ENCODE measurements around the gene ADORA2B.
"Not testable (repeated sequence)": the region's sequence is repeated elsewhere in the genome, so short reads cannot be mapped to it uniquely, and the experiment has no call there.

ADORA2B gene

DNA sequence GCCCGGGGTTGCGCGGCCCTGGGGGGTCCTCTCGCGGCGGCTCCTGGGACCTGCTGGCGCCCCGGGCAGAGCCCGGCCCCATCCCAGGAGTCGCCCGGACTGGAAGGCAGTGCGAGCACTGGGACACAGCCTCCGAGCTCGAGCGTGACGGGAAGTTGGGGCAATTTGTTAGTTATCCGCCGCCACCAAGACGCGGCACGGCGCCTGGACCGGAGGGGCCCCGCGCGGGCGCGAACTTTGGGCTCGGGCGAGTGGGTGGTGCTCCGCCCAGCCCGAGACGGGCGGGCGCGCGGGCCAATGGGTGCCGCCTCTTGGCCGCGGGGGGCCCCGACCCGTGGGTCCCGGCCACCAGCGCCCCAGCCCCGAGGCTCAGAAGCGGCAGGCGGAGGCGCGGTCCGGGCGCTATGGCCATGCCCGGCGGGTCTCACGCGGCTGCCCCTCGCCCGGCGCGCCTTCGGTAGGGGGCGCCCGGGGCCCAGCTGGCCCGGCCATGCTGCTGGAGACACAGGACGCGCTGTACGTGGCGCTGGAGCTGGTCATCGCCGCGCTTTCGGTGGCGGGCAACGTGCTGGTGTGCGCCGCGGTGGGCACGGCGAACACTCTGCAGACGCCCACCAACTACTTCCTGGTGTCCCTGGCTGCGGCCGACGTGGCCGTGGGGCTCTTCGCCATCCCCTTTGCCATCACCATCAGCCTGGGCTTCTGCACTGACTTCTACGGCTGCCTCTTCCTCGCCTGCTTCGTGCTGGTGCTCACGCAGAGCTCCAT is at the start of gene ADORA2B:
TSS of gene ADORA2B (plus strand) at position 372 of the 768 bp plus-strand sequence. CDS start at position 491, 119 bp downstream.
- DNase-seq (ENCODE audit: low read depth in 2 of 2): peak in 1 of 2 donors; percentile 32

DNA sequence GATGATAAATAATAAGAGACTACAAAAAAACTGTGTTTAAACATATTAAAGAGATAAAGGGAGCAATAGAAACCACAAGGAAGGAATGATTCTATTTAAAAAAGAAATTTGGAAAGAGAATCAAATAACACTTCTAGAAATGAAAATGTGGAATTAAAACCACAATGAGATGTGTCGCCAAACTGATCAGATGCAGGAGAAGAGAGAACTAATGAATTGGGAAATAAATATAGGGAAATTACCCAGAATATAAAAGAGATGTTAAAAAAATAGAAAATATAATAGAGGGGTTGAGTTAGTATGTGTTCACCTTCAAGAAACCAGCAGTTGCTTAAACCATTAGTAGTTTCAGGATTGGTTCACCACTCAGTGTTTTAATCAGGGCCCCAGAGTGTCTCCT is 48.7 kb upstream of the ADORA2B start:
- DNase-seq (ENCODE audit: low read depth in 2 of 2): no peak

DNA sequence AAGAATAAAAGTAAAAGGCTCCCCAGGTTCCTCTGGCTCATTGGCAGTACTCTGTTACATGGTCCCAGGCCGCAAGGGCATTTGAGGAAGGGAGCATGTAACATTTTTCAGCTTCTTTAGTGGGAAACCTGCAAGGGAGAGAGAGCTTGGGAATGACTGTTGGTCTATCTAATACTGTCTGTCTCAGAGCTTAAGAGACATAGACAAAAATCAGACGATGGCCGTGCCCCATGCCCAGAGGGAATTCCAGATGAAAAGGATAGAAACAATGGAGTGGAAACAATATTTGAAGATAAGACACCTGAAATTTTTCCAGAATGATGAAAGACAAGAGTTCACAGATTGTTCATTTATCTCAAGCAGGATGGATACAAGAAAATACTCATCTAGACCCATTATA is 48.1 kb upstream of the ADORA2B start:
- DNase-seq (ENCODE audit: low read depth in 2 of 2): no peak

DNA sequence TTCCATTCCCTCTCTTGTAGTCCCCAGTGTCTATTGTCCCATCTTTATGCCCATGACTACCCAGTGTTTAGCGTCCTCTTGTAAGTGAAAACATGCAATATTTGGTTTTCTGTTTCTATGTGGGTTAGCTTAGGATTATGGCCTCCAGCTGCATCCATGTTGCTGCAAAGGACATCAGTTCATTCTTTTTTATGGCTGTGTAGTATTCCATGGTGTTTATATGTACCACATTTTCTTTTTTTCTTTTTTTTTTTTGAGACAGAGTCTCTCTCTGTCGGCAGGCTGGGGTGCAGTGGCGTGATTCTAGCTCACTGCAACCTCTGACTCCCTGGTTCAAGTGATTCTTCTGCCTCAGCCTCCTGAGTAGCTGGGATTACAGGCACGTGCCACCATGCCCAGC is 45.3 kb upstream of the ADORA2B start:
- DNase-seq (ENCODE audit: low read depth in 2 of 2): not testable (repeated sequence)

DNA sequence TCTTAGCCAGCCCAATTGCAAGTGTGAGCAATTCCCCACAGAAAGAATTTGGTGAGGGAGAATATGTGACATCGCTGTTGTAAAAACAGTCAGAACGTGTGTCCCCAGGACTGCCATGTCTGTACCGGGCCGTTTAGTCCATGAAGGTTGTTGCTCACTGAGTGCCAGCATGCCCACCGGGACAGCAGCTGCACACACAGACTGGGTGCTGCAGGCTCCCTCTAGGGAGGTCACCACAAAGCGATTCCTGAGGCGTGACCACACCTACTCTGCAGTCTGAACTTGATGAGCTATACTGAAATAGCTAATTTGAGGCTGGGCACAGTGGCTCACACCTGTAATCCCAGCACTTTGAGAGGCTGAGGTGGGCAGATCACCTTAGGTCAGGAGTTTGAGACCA is 44.1 kb upstream of the ADORA2B start:
- no peak for DNase-seq (ENCODE audit: low read depth in 2 of 2)

DNA sequence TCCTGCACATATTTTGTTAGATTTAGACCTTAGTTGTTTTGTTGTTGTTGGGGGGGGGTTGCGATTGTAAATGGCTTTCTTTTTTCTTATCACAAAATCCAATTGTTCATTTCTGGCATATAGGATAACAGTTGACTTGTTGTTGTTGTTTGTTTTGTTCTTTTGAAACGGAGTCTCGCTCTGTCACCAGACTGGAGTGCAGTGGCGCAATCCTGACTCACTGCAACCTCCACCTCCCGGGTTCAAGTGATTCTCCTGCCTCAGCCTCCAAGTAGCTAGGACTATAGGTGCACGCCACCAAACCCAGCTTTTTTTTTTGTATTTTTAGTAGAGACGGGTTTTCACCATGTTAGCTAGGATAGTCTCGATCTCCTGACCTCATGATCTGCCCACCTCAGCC is 39.7 kb upstream of the ADORA2B start:
- not testable (repeated sequence) for DNase-seq (ENCODE audit: low read depth in 2 of 2)

DNA sequence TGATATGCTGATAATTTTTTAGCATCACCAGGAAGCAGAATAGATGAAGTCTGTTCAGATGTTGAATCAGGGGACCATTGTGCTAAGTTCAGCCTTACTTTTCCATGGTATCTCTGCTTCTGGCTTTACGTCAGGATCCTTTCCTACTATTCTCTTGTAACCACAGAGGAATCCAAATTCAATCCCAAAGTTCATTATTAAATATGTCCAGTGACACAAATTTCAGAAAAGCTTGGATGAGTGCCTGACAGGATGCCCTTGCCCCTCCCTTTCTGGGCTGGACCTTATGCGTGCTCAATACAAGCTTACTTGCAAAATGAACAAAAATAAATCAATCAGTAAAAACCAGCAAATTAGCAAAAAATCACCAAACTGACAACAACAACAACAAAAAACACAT is 37.6 kb upstream of the ADORA2B start:
- no peak for DNase-seq (ENCODE audit: low read depth in 2 of 2)

DNA sequence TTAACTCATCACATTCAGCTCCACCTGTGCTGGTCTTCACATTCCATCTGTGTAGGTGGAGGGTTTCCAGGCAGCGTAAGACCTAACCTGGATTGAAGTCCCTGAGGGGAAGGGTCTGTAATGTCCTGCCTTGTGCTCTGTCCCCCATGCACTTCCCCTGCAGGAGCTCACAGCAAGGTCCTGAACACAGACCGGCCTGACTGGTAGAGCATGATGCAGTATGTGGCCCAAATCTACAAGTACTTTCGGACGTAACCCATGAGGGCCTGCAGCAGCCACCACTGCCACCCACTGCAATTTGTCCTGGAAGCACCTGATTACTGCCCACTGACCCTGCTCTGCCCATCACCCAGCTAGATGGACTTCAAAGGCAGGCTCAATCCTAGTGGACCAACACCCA is 36.6 kb upstream of the ADORA2B start:
- no peak for DNase-seq (ENCODE audit: low read depth in 2 of 2)

DNA sequence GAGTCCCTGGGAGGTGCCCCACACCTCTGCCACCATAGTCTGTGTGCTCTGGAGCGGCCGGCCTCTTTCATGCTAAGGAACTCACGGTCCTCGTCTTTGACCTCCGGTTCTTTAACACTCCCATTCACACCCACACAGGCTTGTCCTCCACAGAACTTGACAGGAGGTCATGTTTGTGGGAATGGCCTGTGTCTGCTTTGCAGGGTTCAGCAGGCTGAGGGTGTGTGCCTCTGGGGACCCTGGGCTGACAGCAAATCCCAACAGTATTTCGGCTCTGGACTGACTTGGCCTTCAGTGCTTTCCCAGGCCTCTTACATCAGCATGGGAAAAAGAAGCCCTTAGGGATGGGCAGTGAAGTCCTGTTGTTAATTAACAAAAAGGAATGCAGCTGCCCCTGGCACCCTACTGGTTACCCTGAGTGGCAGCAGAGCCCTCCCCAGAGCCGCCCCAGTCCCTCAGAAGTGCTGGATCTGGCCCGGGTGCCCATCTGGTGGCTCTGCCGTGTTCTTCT is 35.4 kb upstream of the ADORA2B start:
- no peak for DNase-seq (ENCODE audit: low read depth in 2 of 2)

DNA sequence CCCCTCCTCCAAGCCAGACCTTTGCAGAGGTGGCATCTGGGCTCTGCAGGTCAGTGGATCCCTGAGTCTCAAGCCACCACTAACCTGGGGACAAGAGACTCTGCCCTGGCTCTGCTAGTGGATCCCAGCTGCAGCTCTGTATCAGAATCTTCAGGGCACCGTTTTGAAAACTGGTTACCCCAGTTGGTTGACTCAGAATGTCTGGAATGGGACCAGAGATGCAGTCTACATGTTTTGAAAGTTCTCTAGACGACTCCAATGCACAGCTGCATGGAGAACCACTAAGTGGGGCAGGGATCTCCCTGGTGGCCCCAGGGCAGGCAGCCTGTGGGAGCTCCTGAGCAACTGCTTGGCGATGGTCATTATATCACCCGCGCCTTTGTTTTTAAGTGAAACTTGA is 34.1 kb upstream of the ADORA2B start:
- no peak for DNase-seq (ENCODE audit: low read depth in 2 of 2)

DNA sequence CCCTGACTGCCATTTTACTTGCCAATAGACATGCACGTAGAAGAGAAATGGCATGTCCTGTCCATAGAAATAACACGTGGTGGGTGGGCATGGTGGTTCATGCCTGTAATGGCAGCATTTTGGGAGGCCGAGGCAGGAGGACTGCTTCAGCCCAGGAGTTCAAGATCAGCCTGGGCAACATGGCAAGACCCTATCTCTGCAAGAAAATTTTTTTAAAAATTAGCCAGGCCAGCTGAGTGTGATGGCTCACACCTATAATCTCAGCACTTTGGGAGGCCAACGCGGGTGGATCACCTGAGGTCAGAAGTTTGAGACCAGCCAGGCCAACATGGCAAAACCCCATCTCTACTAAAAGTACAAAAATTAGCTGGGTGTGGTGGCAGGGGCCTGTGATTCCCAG is 33.2 kb upstream of the ADORA2B start:
- not testable (repeated sequence) for DNase-seq (ENCODE audit: low read depth in 2 of 2)

DNA sequence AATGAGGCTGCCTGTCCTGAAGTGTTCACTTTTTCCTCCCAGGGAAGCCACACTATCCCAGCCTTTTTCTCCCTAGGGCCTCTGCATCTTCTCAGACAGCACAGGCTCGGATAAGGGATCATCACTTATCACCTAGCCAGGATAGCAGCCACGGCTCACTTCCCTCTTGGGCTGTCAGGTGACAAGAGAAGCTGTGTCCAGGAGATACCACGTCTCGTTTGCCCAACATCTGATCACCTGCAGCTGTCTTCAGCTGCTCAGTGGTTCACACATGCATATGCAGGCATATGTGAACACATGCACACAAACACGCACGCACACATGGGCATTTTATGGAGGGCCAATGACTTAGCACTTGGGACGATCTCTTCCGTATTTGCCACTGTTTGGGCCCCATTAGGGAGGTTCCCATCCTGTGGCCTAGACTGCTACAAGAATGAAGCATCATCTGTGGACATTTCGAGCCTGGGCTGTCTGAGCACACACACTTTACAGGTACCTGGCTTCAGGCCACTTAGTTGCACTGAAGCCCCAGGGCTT is 32.4 kb upstream of the ADORA2B start:
- no peak for DNase-seq (ENCODE audit: low read depth in 2 of 2)

DNA sequence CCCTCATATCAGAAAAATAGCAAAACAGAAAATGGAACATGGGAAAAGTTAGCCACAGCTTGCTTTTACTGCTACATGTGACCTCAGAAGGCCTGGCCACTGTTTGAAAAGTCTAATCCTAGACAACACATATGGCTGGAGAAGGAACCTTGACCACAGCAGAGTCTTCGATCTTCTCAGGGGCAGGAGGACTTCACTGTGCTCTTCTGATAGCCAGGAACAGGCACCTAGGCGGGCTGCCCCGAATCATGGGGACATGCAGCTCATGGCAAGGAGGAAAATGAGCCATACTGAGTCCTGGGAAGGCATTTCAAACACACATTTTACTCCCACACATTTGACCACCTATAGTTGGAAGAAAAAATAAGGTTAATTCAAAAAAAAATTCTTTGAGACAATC is 31.1 kb upstream of the ADORA2B start:
- no peak for DNase-seq (ENCODE audit: low read depth in 2 of 2)

DNA sequence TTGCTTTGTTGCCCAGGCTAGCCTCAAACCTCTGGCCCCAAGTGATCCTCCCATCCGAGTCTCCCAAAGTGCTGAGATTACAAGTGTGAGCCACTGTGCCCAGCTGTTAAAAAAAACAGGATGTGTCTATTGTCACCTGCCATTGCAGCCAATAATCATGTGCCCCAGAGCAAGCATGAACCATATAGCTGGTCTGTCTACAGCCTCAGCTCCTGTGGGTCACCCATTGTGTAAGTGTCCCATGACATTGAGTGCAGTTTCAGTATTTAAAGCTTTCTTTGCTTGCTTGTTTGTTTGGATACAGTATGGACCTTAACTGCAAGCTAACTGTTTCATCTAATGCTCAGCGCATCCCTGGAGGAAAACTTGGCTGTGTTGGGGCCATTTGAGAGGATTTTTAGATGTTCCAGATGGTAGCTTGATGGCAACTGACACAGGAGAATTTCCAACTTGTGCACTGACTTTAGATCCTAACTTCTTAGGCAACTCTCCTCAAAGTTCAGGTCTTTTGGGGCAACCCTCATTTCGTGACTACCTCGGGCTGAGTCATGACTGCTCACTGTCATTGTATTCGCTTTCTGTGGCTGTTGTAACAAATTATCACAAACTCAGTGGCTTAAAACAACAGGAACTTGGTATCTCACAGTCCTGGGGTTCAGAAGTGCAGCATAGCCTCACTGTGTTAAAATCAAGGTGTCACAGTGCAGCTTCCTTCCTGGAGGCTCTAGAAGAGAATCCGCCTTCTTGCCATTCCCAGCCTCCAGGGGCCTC is 30.3 kb upstream of the ADORA2B start:
- no peak for DNase-seq (ENCODE audit: low read depth in 2 of 2)

DNA sequence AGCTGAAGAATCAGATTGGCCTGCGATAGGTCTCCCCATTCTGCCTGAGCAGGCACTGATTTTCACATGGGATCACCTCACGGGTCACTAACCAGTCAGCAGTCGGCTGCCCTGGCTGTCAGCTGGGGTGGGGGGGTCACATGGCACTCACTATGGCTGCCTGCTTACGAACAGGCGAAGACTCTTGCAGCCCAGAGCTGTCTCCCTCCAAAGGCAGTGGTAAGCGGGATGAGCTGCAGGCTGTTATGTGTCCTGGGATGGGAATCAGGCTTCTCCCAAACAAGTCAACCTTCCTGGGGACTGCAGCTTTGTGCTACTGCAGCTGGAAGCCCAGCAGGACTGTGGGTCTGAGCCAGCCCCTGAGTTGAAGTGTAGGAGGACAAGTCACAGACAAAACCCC is 29.0 kb upstream of the ADORA2B start:
- DNase-seq (ENCODE audit: low read depth in 2 of 2): no peak

DNA sequence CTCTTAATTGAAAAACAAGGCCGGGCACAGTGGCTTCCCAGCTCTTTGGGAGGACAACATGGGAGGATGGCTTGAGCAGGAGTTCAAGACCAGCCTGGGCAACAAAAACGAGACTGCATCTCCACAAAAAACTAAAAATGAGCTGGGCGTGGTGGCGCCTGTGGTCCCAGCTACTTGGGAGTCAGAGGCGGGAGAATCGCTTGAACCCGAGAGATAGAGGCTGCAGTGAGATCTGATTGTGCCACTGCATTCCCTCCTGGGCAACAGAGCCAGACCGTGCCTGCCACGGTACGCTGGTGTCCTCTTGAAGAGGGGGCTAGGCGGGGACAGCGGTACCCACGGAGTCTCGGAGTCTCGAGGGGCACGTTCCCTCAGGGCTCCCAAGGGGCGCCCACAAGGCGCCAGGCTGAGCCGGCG is 27.9 kb upstream of the ADORA2B start:
- DNase-seq (ENCODE audit: low read depth in 2 of 2): no peak

DNA sequence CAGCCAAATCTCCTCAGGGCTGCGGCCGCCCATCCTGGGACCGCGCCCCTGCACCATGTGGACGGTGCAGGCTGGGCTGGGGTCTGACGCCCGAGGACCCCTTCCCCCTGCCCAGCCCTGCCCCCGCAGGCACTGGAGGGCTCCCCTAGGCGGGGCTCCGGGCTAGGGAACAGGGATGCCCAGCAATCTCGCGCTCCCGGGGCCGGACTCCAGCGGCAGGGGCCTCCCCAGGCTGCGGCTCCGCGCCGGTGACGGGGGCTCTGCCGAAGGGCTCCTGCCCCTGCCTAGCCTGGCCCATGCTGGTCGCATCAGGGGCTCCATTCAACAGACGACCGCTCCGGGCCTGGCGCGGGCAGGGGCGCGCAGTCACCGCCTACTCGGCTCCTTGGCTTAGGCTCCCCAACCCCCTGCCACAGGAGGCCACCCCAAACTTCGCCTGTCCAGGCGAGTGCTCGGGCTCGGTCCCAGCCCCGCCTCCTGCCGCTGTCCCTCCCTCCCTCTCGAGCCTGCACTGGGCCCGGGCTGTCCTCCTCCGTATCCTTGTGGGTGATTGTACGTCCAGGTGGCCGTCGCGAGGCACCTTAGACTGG is 27.4 kb upstream of the ADORA2B start:
- DNase-seq (ENCODE audit: low read depth in 2 of 2): no peak

DNA sequence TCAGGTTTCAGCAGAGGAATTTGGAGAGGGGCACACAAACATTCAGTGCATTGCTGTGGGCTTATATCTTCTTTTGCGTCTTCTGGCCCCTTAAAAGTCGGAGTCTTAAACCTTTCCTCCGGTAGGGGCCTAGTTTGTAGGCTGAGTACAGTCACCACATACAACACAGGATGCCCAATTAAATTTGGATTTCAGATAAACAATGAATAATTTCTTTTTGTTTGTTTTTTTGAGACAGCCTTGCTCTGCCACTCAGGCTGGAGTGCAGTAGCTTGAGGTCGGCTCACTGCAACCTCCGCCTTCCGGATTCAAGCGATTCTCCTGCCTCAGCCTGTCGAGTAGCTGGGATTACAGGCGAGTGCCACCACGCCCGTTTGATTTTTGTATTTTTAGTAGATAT is 26.7 kb upstream of the ADORA2B start:
- DNase-seq (ENCODE audit: low read depth in 2 of 2): no peak

DNA sequence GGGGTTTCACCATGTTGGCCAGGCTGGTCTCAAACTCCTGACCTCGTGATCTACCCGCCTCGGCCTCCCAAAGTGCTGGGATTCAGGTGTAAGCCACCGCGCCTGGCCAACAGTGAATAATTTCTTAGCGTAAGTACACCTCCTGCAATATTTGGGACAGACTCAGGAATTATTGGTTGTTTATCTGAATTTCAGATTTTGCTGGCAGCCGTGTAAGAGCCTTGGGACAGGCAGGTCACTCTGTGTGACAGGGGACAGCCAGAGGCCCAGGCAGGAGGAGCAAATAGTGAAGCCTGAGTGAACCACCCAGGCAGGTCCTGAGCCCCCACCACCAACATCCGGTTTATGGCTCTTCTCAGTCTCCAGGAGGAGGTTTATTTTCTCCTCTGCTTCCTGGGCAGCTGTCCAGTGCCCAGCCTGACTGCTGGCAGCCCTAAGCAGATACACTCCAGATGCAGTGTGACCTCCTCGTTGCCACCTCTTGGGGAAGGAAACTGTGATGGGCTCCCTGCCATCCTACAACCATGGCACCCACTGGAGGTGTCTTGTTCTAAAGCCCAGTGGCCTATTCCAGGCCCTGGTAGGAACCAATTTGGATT is 26.2 kb upstream of the ADORA2B start:
- DNase-seq (ENCODE audit: low read depth in 2 of 2): no peak

DNA sequence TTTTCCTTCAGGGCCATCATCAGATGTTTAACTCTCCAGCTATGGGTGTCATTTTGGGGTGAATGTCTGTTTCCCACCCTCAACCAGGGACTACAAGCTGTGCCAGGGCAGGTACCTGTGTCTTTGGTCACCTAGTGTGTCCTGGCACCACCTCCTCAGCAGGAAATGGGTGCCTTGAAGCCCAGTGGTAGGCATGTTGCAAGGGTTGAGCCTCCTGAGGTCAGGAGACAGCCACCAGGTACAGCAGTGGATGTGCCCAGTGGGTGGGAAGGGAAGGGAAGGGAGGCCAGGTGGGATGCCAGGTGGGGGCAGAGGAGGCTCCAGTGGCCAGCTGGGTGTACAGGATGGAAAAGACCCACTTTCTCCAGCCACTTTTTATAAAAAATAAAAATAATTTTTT is 25.5 kb upstream of the ADORA2B start:
- DNase-seq (ENCODE audit: low read depth in 2 of 2): no peak

DNA sequence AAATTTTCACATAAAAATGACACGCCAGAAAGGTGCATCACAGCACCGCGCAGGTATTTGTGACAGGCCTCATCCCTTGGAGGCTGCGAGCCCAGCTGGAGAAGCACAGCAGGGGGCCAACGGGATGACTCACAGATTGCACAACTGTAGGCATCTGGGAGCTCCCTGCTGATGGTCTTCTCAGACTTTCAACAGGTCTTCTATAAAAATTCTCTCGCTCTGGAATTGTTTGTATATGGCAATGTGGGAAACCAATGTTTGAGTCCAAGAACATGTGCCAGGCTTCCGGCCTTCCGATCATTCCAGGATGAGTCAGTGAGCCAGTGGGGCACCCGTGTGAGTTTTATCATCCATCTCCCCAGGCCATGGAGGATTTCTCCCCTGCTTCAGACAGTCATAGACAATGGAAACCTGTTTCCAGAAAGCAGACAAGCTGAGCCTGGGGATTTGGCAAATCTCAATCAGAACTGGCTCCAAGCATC is 24.1 kb upstream of the ADORA2B start:
- no peak for DNase-seq (ENCODE audit: low read depth in 2 of 2)

DNA sequence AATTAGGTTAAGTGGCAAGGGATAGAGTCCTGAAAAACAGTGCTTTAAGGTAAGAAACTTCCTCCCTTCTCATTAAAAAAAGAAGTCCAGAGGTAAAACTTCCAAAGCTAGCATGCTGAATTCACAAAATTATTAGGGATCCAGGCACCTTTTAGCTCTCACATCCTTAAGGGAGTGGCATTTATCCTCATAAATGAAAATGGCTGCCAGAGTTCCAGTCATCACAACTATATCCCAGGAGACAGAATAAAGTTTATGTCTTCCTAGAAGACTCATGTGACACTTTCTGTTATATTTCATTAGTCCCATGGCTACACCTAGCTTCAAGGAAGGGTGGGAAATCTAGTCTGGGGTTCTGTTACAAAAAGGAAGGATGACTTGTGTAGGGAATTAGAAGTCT is 23.3 kb upstream of the ADORA2B start:
- DNase-seq (ENCODE audit: low read depth in 2 of 2): no peak
